IMR-90 (cell line): Measurements from ENCODE around the gene FGG. TPM values are rescaled to one million over a fixed set of nuclear protein-coding genes. Genes with fewer than 3 reads are reported as not detected.

Source experiments
- ATAC-seq: fragments of 200-7000 bp; cut with Tn5 transposase; 2 replicates; pipeline ENCODE4 v1.9.1; 2020; ENCODE audit warnings: low read depth, mild to moderate bottlenecking, moderate library complexity
- BruUV-seq: library from RNA; stranded (reverse); fragments of 400-500 nt; replicated peaks from 2 replicates; lab custom pipeline; 2021; lab: Mats Ljungman, UMichigan
- CTCF ChIA-PET: fragments of 300-600 bp; formaldehyde crosslinking; extraction: SDS; loops from one replicate; lab custom pipeline; 2021; ENCODE audit warnings: antibody characterized with exemption; lab: Yijun Ruan, JAX
- POLR2A ChIA-PET: fragments of 300-600 bp; sonication (Branson Sonifier 250); formaldehyde crosslinking; loops from one replicate; lab custom pipeline; 2022; ENCODE audit warnings: antibody characterized with exemption; ENCODE audit not compliant: unreplicated experiment; lab: Charles Lee
- DNase-seq: peaks from one replicate; pipeline ENCODE4 v3.0.0; 2013
- H2AFZ ChIP-seq: replicated peaks from 2 replicates; pipeline ENCODE3; 2013; ENCODE audit warnings: low read length, mild to moderate bottlenecking; ENCODE audit not compliant: poor library complexity
- H2AK5ac ChIP-seq: 2 replicates; pipeline ENCODE4 v1.6.1; 2013; ENCODE audit warnings: low read depth, low read length, inconsistent platforms
- H2AK9ac ChIP-seq: replicated peaks from 2 replicates; pipeline ENCODE3; 2013; ENCODE audit warnings: mild to moderate bottlenecking, low read depth, low read length, moderate library complexity; ENCODE audit not compliant: poor library complexity
- H2BK120ac ChIP-seq: 2 replicates; pipeline ENCODE4 v1.6.1; 2013; ENCODE audit warnings: low read depth, low read length, inconsistent platforms
- H2BK15ac ChIP-seq: 3 replicates; pipeline ENCODE4 v1.6.1; 2013; ENCODE audit warnings: low read depth, low read length, inconsistent platforms
- H2BK20ac ChIP-seq: 2 replicates; pipeline ENCODE4 v1.6.1; 2013; ENCODE audit warnings: low read depth, mild to moderate bottlenecking, inconsistent platforms, low read length, moderate library complexity
- H2BK5ac ChIP-seq: 2 replicates; pipeline ENCODE4 v1.6.1; 2013; ENCODE audit warnings: mild to moderate bottlenecking, low read depth, low read length, inconsistent platforms; ENCODE audit not compliant: poor library complexity, severe bottlenecking
- H3K14ac ChIP-seq: replicated peaks from 2 replicates; pipeline ENCODE4 v1.6.1; 2013; ENCODE audit warnings: low read depth, low read length, inconsistent platforms
- H3K18ac ChIP-seq: 2 replicates; pipeline ENCODE4 v1.6.1; 2013; ENCODE audit warnings: low read depth, low read length, control low read depth
- H3K23ac ChIP-seq: 2 replicates; pipeline ENCODE4 v1.6.1; 2013; ENCODE audit warnings: low read depth, low read length, inconsistent platforms
- H3K27ac ChIP-seq: 2 replicates; pipeline ENCODE4 v1.5.1; 2013; ENCODE audit warnings: mild to moderate bottlenecking, control low read depth, low read length; ENCODE audit not compliant: insufficient read depth
- H3K27me3 ChIP-seq: 2 replicates; pipeline ENCODE4 v1.6.1; 2013; ENCODE audit warnings: low read length; ENCODE audit not compliant: control insufficient read depth, insufficient read depth
- H3K36me3 ChIP-seq: 2 replicates; pipeline ENCODE4 v1.6.1; 2013; ENCODE audit warnings: low read length, mixed read lengths; ENCODE audit not compliant: control insufficient read depth, insufficient read depth
- H3K4ac ChIP-seq: 2 replicates; pipeline ENCODE4 v1.6.1; 2013; ENCODE audit warnings: low read depth, low read length, inconsistent platforms
- H3K4me1 ChIP-seq: 2 replicates; pipeline ENCODE4 v1.6.1; 2013; ENCODE audit warnings: low read length, mixed read lengths; ENCODE audit not compliant: control insufficient read depth, insufficient read depth
- H3K4me2 ChIP-seq: 2 replicates; pipeline ENCODE4 v1.6.1; 2013; ENCODE audit warnings: low read depth, mild to moderate bottlenecking, control low read depth, low read length, moderate library complexity
- H3K4me3 ChIP-seq: 2 replicates; pipeline ENCODE4 v1.5.1; 2013; ENCODE audit warnings: low read depth, mild to moderate bottlenecking, control low read depth, low read length, moderate library complexity; ENCODE audit not compliant: insufficient read depth
- H3K56ac ChIP-seq: 2 replicates; pipeline ENCODE4 v1.6.1; 2013; ENCODE audit warnings: low read length, inconsistent platforms; ENCODE audit not compliant: insufficient read depth; ENCODE audit errors: extremely low read depth
- H3K79me1 ChIP-seq, 2 experiments: 2 replicates each; pipeline ENCODE4 v1.6.1; 2013; ENCODE audit warnings: low read length in 2 of 2, inconsistent platforms in 1 of 2, low read depth in 1 of 2
- H3K9ac ChIP-seq: 2 replicates; pipeline ENCODE4 v1.6.1; 2013; ENCODE audit warnings: low read depth, low read length, control low read depth
- H3K9me1 ChIP-seq: 2 replicates; pipeline ENCODE4 v1.6.1; 2013; ENCODE audit warnings: low read length, inconsistent platforms; ENCODE audit not compliant: insufficient read depth
- H3K9me3 ChIP-seq: 2 replicates; pipeline ENCODE4 v1.6.1; 2013; ENCODE audit warnings: low read length; ENCODE audit not compliant: control insufficient read depth, insufficient read depth
- H4K20me1 ChIP-seq: 2 replicates; pipeline ENCODE4 v1.6.1; 2013; ENCODE audit warnings: low read length, inconsistent platforms; ENCODE audit not compliant: insufficient read depth
- H4K5ac ChIP-seq: 2 replicates; pipeline ENCODE4 v1.6.1; 2013; ENCODE audit warnings: mild to moderate bottlenecking, low read depth, low read length, control low read depth
- H4K8ac ChIP-seq, 2 experiments: 2 replicates each; pipeline ENCODE4 v1.6.1; 2013; ENCODE audit warnings: low read depth in 2 of 2, low read length in 2 of 2, control low read depth in 1 of 2, inconsistent platforms in 1 of 2
- H4K91ac ChIP-seq: 2 replicates; pipeline ENCODE4 v1.6.1; 2013; ENCODE audit warnings: low read depth, low read length, inconsistent platforms; ENCODE audit not compliant: insufficient read depth
- CEBPB ChIP-seq: IDR thresholded peaks from 2 replicates; pipeline ENCODE4 v1.6.1; 2012; ENCODE audit warnings: low read depth, low read length, improper control_type of control experiment
- CHD1 ChIP-seq: IDR thresholded peaks from 2 replicates; pipeline ENCODE4 v1.6.1; 2012; ENCODE audit warnings: low read depth, low read length, improper control_type of control experiment
- FOS ChIP-seq: fragments of 150-350 bp; IDR thresholded peaks from 2 replicates; pipeline ENCODE4 v1.6.1; 2016; ENCODE audit warnings: low read depth, low read length
- MAFK ChIP-seq: IDR thresholded peaks from 2 replicates; pipeline ENCODE4 v1.6.1; 2012; ENCODE audit warnings: low read depth, low read length, improper control_type of control experiment
- MAZ ChIP-seq: IDR thresholded peaks from 2 replicates; pipeline ENCODE4 v1.6.1; 2012; ENCODE audit warnings: low read depth, mild to moderate bottlenecking, low read length, improper control_type of control experiment, moderate library complexity, borderline replicate concordance
- MXI1 ChIP-seq: IDR thresholded peaks from 2 replicates; pipeline ENCODE4 v1.6.1; 2012; ENCODE audit warnings: low read depth, mild to moderate bottlenecking, low read length, moderate library complexity, borderline replicate concordance
- NFE2L2 ChIP-seq: fragments of 150-350 bp; IDR thresholded peaks from 2 replicates; pipeline ENCODE4 v1.6.1; 2016; ENCODE audit warnings: low read depth, mild to moderate bottlenecking, low read length
- POLR2A ChIP-seq: IDR thresholded peaks from 2 replicates; pipeline ENCODE4 v1.6.1; 2012; ENCODE audit warnings: mild to moderate bottlenecking, low read depth, low read length
- RAD21 ChIP-seq: IDR thresholded peaks from 2 replicates; pipeline ENCODE4 v1.6.1; 2012; ENCODE audit warnings: low read length, improper control_type of control experiment
- RCOR1 ChIP-seq: IDR thresholded peaks from 2 replicates; pipeline ENCODE4 v1.6.1; 2012; ENCODE audit warnings: mild to moderate bottlenecking, low read length, improper control_type of control experiment; ENCODE audit not compliant: insufficient replicate concordance
- RFX5 ChIP-seq: IDR thresholded peaks from 2 replicates; pipeline ENCODE4 v1.8.0; 2012; ENCODE audit warnings: low read depth, mild to moderate bottlenecking, low read length, moderate library complexity
- SMC3 ChIP-seq: fragments of 150-350 bp; IDR thresholded peaks from 2 replicates; pipeline ENCODE4 v1.6.1; 2016; ENCODE audit warnings: low read depth, mild to moderate bottlenecking, antibody characterized with exemption, low read length, moderate library complexity
- dilution Hi-C: fragments of 300-500 bp; cut with HindIII; formaldehyde crosslinking; loops from one replicate; pipeline ENCODE4 v1.14.3; 2018; ENCODE audit warnings: low sequenced_read_pairs; ENCODE audit not compliant: unreplicated experiment
- in situ Hi-C: fragments of 300-500 bp; cut with MboI; formaldehyde crosslinking; loops from 3 replicates; pipeline ENCODE4 v1.14.3; 2019; ENCODE audit warnings: low sequenced_read_pairs, inconsistent platforms, mixed read lengths
- intact Hi-C: fragments of 100-400 bp; cut with micrococcal nuclease; formaldehyde crosslinking; loops from 2 replicates; pipeline ENCODE4 v1.10.0; 2022
- polyA plus RNA-seq, 3 experiments: library from polyadenylated mRNA; depleted of rRNA; stranded (reverse); fragments of >200 nt; gene quantifications; 2 replicates each; pipeline ENCODE4 v1.2.3, GENCODE V29; 2012; ENCODE audit warnings: low replicate concordance in 1 of 3
- total RNA-seq: library from RNA; depleted of rRNA; stranded (reverse); fragments of >200 nt; gene quantifications from 2 replicates; pipeline ENCODE4 v1.2.3, GENCODE V29; 2012
- TF ChIP-seq, protein P1 (sequence below): fragments of 150-350 bp; IDR thresholded peaks from 2 replicates; pipeline ENCODE4 v1.6.1; 2016; ENCODE audit warnings: low read depth, mild to moderate bottlenecking, low read length, moderate library complexity, borderline replicate concordance
- TF ChIP-seq, protein P2 (sequence below): fragments of 150-350 bp; IDR thresholded peaks from 2 replicates; pipeline ENCODE4 v1.6.1; 2017; ENCODE audit warnings: mild to moderate bottlenecking, antibody characterized with exemption, low read length, low read depth

Gene FGG
- total and polyA plus RNA-seq, 2 of the 4 experiments (the other 2 are of a cell fraction), result not detected

DNA sequence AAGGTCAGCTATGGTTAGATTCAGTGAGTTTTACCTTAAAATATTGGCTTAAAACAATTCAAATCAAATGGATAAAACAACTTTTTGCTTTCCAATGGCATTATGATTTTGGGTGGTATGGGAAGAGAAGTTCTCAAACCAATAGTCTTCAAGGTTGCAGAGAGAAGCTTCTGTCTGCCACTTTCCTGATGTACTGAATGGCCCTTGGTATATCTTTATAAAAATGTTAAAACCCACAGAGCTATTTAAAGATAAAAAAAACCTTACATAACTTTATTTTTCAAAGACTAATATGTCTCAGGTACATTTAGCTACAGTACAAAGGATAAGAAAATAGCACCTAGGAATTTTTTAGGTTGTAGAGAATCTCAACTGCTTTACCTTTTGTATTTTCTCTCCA, 28.8 kb downstream of the FGG start:
- TF ChIP-seq CHD1 (no peak), POLR2A (no peak), NFE2L2 (no peak), MAFK (no peak), FOS (no peak), MXI1 (no peak), RCOR1 (no peak), SMC3 (no peak), RAD21 (no peak), RFX5 (no peak), MAZ (no peak), CEBPB (no peak)
- TF ChIP-seq, protein P1, sequence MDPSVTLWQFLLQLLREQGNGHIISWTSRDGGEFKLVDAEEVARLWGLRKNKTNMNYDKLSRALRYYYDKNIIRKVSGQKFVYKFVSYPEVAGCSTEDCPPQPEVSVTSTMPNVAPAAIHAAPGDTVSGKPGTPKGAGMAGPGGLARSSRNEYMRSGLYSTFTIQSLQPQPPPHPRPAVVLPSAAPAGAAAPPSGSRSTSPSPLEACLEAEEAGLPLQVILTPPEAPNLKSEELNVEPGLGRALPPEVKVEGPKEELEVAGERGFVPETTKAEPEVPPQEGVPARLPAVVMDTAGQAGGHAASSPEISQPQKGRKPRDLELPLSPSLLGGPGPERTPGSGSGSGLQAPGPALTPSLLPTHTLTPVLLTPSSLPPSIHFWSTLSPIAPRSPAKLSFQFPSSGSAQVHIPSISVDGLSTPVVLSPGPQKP, result no peak
- TF ChIP-seq, protein P2, sequence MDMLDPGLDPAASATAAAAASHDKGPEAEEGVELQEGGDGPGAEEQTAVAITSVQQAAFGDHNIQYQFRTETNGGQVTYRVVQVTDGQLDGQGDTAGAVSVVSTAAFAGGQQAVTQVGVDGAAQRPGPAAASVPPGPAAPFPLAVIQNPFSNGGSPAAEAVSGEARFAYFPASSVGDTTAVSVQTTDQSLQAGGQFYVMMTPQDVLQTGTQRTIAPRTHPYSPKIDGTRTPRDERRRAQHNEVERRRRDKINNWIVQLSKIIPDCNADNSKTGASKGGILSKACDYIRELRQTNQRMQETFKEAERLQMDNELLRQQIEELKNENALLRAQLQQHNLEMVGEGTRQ, result no peak
- CTCF ChIA-PET, result no interaction called here
- POLR2A ChIA-PET, result no interaction called here

More for the DNA sequence above, 28.8 kb downstream of the FGG start:
- Histone ChIP-seq H2AK5ac (no peak overlapping the region), H3K79me1 (no peaks in the 10 kb centered on the region), H4K5ac (no peak overlapping the region), H2AFZ (no peak overlapping the region), H3K4ac (no peak overlapping the region), H4K20me1 (no peaks in the 10 kb centered on the region), H3K9me1 (no peaks in the 10 kb centered on the region), H3K18ac (no peak overlapping the region), H3K56ac (no peak overlapping the region), H3K14ac (no peak overlapping the region), H3K27me3 (no peaks in the 10 kb centered on the region), H3K9me3 (no peaks in the 10 kb centered on the region), H3K9ac (no peak overlapping the region), H4K91ac (no peak overlapping the region), H3K23ac (no peak overlapping the region), H3K4me1 (no peaks in the 10 kb centered on the region), H2BK5ac (no peak overlapping the region), H3K36me3 (no peaks in the 10 kb centered on the region), H2BK20ac (no peak overlapping the region), H3K4me3 (no peak overlapping the region), H3K27ac (no peak overlapping the region), H3K4me2 (no peak overlapping the region), H2BK15ac (no peak overlapping the region), H4K8ac (no peak overlapping the region), H2AK9ac (no peak overlapping the region), H2BK120ac (no peak overlapping the region)
- dilution Hi-C loops (no loop called here), in situ Hi-C loops (no loop called here), intact Hi-C loops (no loop called here)
- no TSS peak for BruUV-seq
- ATAC-seq (no peak), DNase-seq (no peak)
